Uterus (tissue), 4 donors: ENCODE measurements around the gene RGS7. TPM values are rescaled to one million over a fixed set of nuclear protein-coding genes. Genes with fewer than 3 reads are reported as not detected.
"Not testable (repeated sequence)": the region's sequence is repeated elsewhere in the genome, so short reads cannot be mapped to it uniquely, and the experiment has no call there.

Source experiments
- DNase-seq, 2 donors: peaks; one replicate each; pipeline ENCODE4 v3.0.0-alpha.2; 2019 to 2020
- H3K27ac ChIP-seq, 2 donors: fragments of 200-600 bp; sonication (generic); 1 replicate in 1 of 2; 2 replicates in 1 of 2; pipeline ENCODE4 v1.5.1; 2016 to 2018
- H3K27me3 ChIP-seq, 2 donors: fragments of 200-600 bp; sonication (generic); one replicate each; pipeline ENCODE4 v1.5.1; 2018 to 2019; ENCODE audit warnings: control low read depth in 1 of 2
- H3K36me3 ChIP-seq, 2 donors: fragments of 200-600 bp; sonication (generic); one replicate each; pipeline ENCODE4 v1.5.1; 2019; ENCODE audit warnings: control low read depth in 1 of 2
- H3K4me1 ChIP-seq, 2 donors: fragments of 200-600 bp; sonication (generic); one replicate each; pipeline ENCODE4 v1.5.1; 2018 to 2019; ENCODE audit warnings: control low read depth in 1 of 2
- H3K4me3 ChIP-seq, 2 donors: fragments of 200-600 bp; sonication (generic); 1 replicate in 1 of 2; 2 replicates in 1 of 2; pipeline ENCODE4 v1.5.1; 2018 to 2019; ENCODE audit warnings: mild to moderate bottlenecking in 1 of 2
- H3K9me3 ChIP-seq, 2 donors: fragments of 200-600 bp; sonication (generic); one replicate each; pipeline ENCODE4 v1.5.1; 2019; ENCODE audit warnings: control low read depth in 1 of 2
- POLR2A ChIP-seq, 2 donors: fragments of 450-650 bp; IDR thresholded peaks; one replicate each; pipeline ENCODE4 v1.6.1; 2016; ENCODE audit warnings: antibody characterized with exemption in 2 of 2, mild to moderate bottlenecking in 1 of 2, moderate library complexity in 1 of 2
- intact Hi-C: fragments of 100-400 bp; cut with DNase I; formaldehyde crosslinking; loops from one replicate; pipeline ENCODE4 v1.15.1; 2023; ENCODE audit warnings: low total_unique reads
- total RNA-seq, 4 donors: library from RNA; depleted of rRNA in 3 of 4; stranded (reverse); fragments of >200 nt in 3 of 4; gene quantifications; one replicate each; pipeline versions ENCODE4 v1.1.0 to v1.2.4, GENCODE V29; 2014 to 2023
- TF ChIP-seq, protein P1 (sequence below), 4 experiments: fragments of 200-600 bp in 2 of 4; fragments of 450-650 bp in 2 of 4; sonication (generic) in 2 of 4; IDR thresholded peaks; one replicate each; pipeline ENCODE4 v1.5.1; 2016 to 2019; ENCODE audit warnings: antibody characterized with exemption in 4 of 4, mild to moderate bottlenecking in 2 of 4, moderate library complexity in 1 of 4
- donor health status: DM: yes; HTN: yes; CAD: no.

The RGS7 gene
- total RNA-seq, 4 donors from 2014 or later, result 0.62 TPM; not detected in 3

DNA sequence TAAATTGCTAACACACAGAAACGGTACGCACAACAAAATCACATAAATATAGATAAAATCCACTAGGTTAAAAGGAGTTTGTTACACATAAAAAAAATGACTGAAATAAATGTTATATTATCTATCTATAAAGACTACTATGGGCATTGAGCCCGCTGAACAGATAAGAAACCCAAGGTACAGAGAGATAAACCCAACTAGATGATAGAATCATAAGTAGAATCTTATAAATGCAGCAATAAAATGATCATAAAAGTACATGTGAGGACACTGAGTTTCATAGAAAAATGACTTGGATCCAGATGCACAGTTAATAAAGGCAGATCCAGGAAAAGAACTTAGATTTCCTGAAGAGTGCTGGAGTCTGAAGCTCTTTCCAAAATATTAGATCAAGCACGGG lies 128.7 kb downstream of the RGS7 start:
- Histone ChIP-seq H3K27me3 (no peaks in the 10 kb centered on the region), H3K27ac (no peak overlapping the region), H3K4me1 (no peaks in the 10 kb centered on the region), H3K36me3 (no peaks in the 10 kb centered on the region), H3K9me3 (no peaks in the 10 kb centered on the region), H3K4me3 (no peak overlapping the region)
- no peak for DNase-seq
- intact Hi-C loops, result no loop called here
- TF ChIP-seq, protein P1, sequence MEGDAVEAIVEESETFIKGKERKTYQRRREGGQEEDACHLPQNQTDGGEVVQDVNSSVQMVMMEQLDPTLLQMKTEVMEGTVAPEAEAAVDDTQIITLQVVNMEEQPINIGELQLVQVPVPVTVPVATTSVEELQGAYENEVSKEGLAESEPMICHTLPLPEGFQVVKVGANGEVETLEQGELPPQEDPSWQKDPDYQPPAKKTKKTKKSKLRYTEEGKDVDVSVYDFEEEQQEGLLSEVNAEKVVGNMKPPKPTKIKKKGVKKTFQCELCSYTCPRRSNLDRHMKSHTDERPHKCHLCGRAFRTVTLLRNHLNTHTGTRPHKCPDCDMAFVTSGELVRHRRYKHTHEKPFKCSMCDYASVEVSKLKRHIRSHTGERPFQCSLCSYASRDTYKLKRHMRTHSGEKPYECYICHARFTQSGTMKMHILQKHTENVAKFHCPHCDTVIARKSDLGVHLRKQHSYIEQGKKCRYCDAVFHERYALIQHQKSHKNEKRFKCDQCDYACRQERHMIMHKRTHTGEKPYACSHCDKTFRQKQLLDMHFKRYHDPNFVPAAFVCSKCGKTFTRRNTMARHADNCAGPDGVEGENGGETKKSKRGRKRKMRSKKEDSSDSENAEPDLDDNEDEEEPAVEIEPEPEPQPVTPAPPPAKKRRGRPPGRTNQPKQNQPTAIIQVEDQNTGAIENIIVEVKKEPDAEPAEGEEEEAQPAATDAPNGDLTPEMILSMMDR (IDR thresholded peaks at IDR 0.05), result no peak
- TF ChIP-seq POLR2A (IDR thresholded peaks at IDR 0.05), result no peak

- Histone ChIP-seq H3K27me3 (no peaks in the 10 kb centered on the region), H3K4me3 (no peak overlapping the region), H3K9me3 (no peaks in the 10 kb centered on the region), H3K4me1 (no peaks in the 10 kb centered on the region), H3K36me3 (no peaks in the 10 kb centered on the region), H3K27ac (no peak overlapping the region)
- DNase-seq, result no peak
- intact Hi-C loops, result no loop called here
- TF ChIP-seq POLR2A (IDR thresholded peaks at IDR 0.05), result no peak
- TF ChIP-seq, protein P1 (IDR thresholded peaks at IDR 0.05), result no peak
These were observed 131.3 kb downstream of the RGS7 start for GRCh38 chr1:241225741-241226140.

DNA sequence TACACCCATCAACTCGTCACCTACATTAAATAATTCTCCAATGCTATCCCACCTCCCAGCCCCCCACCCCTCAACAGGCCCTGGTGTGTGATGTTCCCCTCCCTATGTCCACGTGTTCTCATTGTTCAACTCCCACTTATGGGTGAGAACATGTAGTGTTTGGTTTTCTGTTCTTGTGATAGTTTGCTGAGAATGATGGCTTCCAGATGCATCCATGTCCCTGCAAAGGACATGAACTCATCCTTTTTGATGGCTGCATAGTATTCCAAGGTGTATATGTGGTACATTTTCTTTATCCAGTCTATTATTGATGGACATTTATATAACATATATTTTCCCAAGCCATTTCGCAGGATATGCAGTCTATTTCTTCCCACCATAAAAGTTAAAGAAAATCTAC lies 132.8 kb downstream of the RGS7 start:
- intact Hi-C loops, result not testable (repeated sequence)

GRCh38 chr1:241222813-241223212 lies 134.2 kb downstream of the RGS7 start:
- DNase-seq, H3K4me1 ChIP-seq, H3K36me3 ChIP-seq, H3K27me3 ChIP-seq, H3K9me3 ChIP-seq, intact Hi-C loops, H3K27ac ChIP-seq, H3K4me3 ChIP-seq: not testable (repeated sequence)

More for the DNA sequence above, 132.8 kb downstream of the RGS7 start:
- not testable (repeated sequence) for H3K4me1 ChIP-seq, H3K4me3 ChIP-seq, DNase-seq, H3K27me3 ChIP-seq, H3K9me3 ChIP-seq, H3K27ac ChIP-seq, H3K36me3 ChIP-seq

- Histone ChIP-seq H3K4me1 (no peaks in the 10 kb centered on the region), H3K4me3 (no peak overlapping the region), H3K36me3 (no peaks in the 10 kb centered on the region), H3K27ac (no peak overlapping the region), H3K27me3 (no peaks in the 10 kb centered on the region), H3K9me3 (no peaks in the 10 kb centered on the region)
- DNase-seq, result no peak
- no peak for TF ChIP-seq POLR2A (IDR thresholded peaks at IDR 0.05)
- TF ChIP-seq, protein P1 (IDR thresholded peaks at IDR 0.05), result no peak
- intact Hi-C loops, result no loop called here
These were observed 135.7 kb downstream of the RGS7 start for GRCh38 chr1:241221319-241221718.

- H3K27me3 ChIP-seq, H3K36me3 ChIP-seq, DNase-seq, H3K4me3 ChIP-seq, H3K9me3 ChIP-seq, intact Hi-C loops, H3K27ac ChIP-seq, H3K4me1 ChIP-seq: not testable (repeated sequence)
These were observed 136.1 kb downstream of the RGS7 start for GRCh38 chr1:241220913-241221312.

GRCh38 chr1:241219449-241219848 lies 137.6 kb downstream of the RGS7 start:
- H3K4me1 ChIP-seq, result no peaks in the 10 kb centered on the region
- no peaks in the 10 kb centered on the region for H3K9me3 ChIP-seq
- H3K4me3 ChIP-seq, result no peak overlapping the region
- no peaks in the 10 kb centered on the region for H3K27me3 ChIP-seq
- intact Hi-C loops, result no loop called here
- H3K27ac ChIP-seq, result no peak overlapping the region
- TF ChIP-seq POLR2A (IDR thresholded peaks at IDR 0.05), result no peak
- TF ChIP-seq, protein P1 (IDR thresholded peaks at IDR 0.05), result no peak
- no peak for DNase-seq
- no peaks in the 10 kb centered on the region for H3K36me3 ChIP-seq
